Small intestine (tissue), 7 donors: ENCODE measurements around the gene DLX6. TPM values are rescaled to one million over a fixed set of nuclear protein-coding genes. Genes with fewer than 3 reads are reported as not detected.

Experiments
- DNase-seq, 2 donors: peaks; one replicate each; pipeline versions ENCODE4 v3.0.0 to v3.0.0-alpha.2; 2013
- FAIRE-seq: peaks from 2 replicates; lab custom pipeline; 2012; peaks lifted over from hg19 to GRCh38; lab: Jason Lieb, UNC
- H3K27ac ChIP-seq, 3 donors: one replicate each; pipeline ENCODE4 v1.5.1; 2013; ENCODE audit warnings: low read length in 2 of 3, mild to moderate bottlenecking in 2 of 3, control low read depth in 1 of 3, inconsistent platforms in 1 of 3, low read depth in 1 of 3, moderate library complexity in 1 of 3
- H3K27me3 ChIP-seq, 3 donors: one replicate each; pipeline ENCODE4 v1.6.1; 2013; ENCODE audit warnings: low read length in 3 of 3, inconsistent platforms in 1 of 3; ENCODE audit not compliant: control insufficient read depth in 3 of 3, insufficient read depth in 3 of 3
- H3K36me3 ChIP-seq, 3 donors: one replicate each; pipeline ENCODE4 v1.6.1; 2013; ENCODE audit warnings: low read length in 3 of 3, inconsistent platforms in 1 of 3, low read depth in 1 of 3, mild to moderate bottlenecking in 1 of 3, moderate library complexity in 1 of 3; ENCODE audit not compliant: control insufficient read depth in 3 of 3, insufficient read depth in 2 of 3
- H3K4me1 ChIP-seq, 3 donors: one replicate each; pipeline ENCODE4 v1.6.1; 2013; ENCODE audit warnings: low read length in 2 of 3, inconsistent platforms in 1 of 3, low read depth in 1 of 3, mild to moderate bottlenecking in 1 of 3, moderate library complexity in 1 of 3; ENCODE audit not compliant: control insufficient read depth in 3 of 3, insufficient read depth in 2 of 3
- H3K4me3 ChIP-seq, 3 donors: one replicate each; pipeline ENCODE4 v1.5.1; 2013; ENCODE audit warnings: low read length in 3 of 3, control low read depth in 1 of 3, inconsistent platforms in 1 of 3, low read depth in 1 of 3, mild to moderate bottlenecking in 1 of 3, moderate library complexity in 1 of 3
- H3K9me3 ChIP-seq, 2 donors: one replicate each; pipeline ENCODE4 v1.6.1; 2013; ENCODE audit warnings: low read depth in 1 of 2, low read length in 1 of 2; ENCODE audit not compliant: control insufficient read depth in 2 of 2, insufficient read depth in 1 of 2
- WGBS, 3 donors: extraction: QIAGEN DNeasy Blood & Tissue Kit; methylation state at CpG; one replicate each; pipeline ENCODE4 v1.1.7; 2013; 5-methylcytosine and 5-hydroxymethylcytosine counted together
- polyA plus RNA-seq, 4 donors: library from polyadenylated mRNA; stranded (reverse) in 3 of 4; unstranded in 1 of 4; fragments of 200-250 nt in 3 of 4; fragments of 120-200 nt in 1 of 4; gene quantifications; one replicate each; pipeline versions ENCODE4 v1.2.1 to v1.2.3, GENCODE V29; 2013
- donor health status: healthy with polysubstance abuse.
- donor health status: control.
- donor health status: control.
- donor health status: Bipolar disorder and iron deficiency.
- donor health status: healthy.

The DLX6 gene
- polyA plus RNA-seq, 4 donors: 0.06 TPM; not detected in 3

DNA sequence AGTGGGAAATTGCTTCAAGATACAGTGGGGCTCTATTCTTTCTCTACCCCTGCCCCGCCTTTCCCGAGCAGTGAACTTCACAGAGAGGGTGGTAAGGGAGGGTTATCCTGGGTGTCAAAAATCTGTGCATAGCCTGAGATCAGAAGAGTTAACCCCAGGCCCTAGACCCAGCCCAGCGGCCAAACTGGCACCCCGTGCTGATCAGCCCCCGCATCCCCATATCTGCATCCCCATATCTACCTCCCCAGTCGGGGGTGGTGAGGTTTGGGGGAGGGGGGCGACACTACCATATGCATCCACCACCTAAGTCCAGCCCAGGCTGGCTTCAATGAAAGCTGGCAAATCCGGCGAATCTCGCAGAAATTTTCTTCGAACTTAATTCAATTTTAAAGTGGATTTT lies 7.0 kb upstream of the DLX6 start:
- Histone ChIP-seq H3K27me3 (peaks cover 0 to 95% (median 70%) of the 10 kb centered on the region in 3 donors), H3K27ac (no peak overlapping the region), H3K4me1 (no peaks in the 10 kb centered on the region), H3K9me3 (peaks cover 2 to 9% of the 10 kb centered on the region in 2 donors), H3K4me3 (no peak overlapping the region), H3K36me3 (no peaks in the 10 kb centered on the region)
- FAIRE-seq (no peak), DNase-seq (no peak)
- WGBS, 3 donors: 4 to 18% (median 6%) methylated on average over 11 of the region's 11 CpGs

- 5 to 10% (median 5%) methylated on average over 14 of the region's 14 CpGs for WGBS, 3 donors
- no peak overlapping the region for H3K27ac ChIP-seq
- H3K36me3 ChIP-seq: no peaks in the 10 kb centered on the region
- H3K4me3 ChIP-seq: no peak overlapping the region
- FAIRE-seq (no peak), DNase-seq (no peak)
- H3K27me3 ChIP-seq: peaks cover 0 to 95% (median 69%) of the 10 kb centered on the region in 3 donors
- no peaks in the 10 kb centered on the region for H3K4me1 ChIP-seq
- H3K9me3 ChIP-seq: peaks cover 2 to 5% of the 10 kb centered on the region in 2 donors
Measured at GRCh38 chr7:96998744-96999143, 6.6 kb upstream of the DLX6 start.

- FAIRE-seq: no peak
Measured at GRCh38 chr7:97001221-97001620, 4.1 kb upstream of the DLX6 start.

GRCh38 chr7:97001656-97002554 lies 3.4 kb upstream of the DLX6 start:
- Histone ChIP-seq H3K27ac (no peak overlapping the region), H3K4me1 (peaks cover 0 to 6% (median 0%) of the 10 kb centered on the region in 3 donors), H3K4me3 (no peak overlapping the region), H3K27me3 (peaks cover 9 to 94% (median 65%) of the 10 kb centered on the region in 3 donors), H3K9me3 (peaks cover 2 to 5% of the 10 kb centered on the region in 2 donors), H3K36me3 (no peaks in the 10 kb centered on the region)
- DNase-seq: no peak
- WGBS, 3 donors: 22 to 43% (median 39%) methylated on average over 39 of the region's 39 CpGs
- FAIRE-seq: no peak

More at GRCh38 chr7:97001221-97001620, 4.1 kb upstream of the DLX6 start:
- peaks cover 3 to 95% (median 67%) of the 10 kb centered on the region in 3 donors for H3K27me3 ChIP-seq
- no peaks in the 10 kb centered on the region for H3K36me3 ChIP-seq
- WGBS, 3 donors: 5 to 8% (median 7%) methylated on average over 3 of the region's 3 CpGs
- H3K27ac ChIP-seq: no peak overlapping the region
- peaks cover 0 to 4% (median 0%) of the 10 kb centered on the region in 3 donors for H3K4me1 ChIP-seq
- H3K9me3 ChIP-seq: peaks cover 2 to 5% of the 10 kb centered on the region in 2 donors
- H3K4me3 ChIP-seq: no peak overlapping the region
- DNase-seq: no peak

DNA sequence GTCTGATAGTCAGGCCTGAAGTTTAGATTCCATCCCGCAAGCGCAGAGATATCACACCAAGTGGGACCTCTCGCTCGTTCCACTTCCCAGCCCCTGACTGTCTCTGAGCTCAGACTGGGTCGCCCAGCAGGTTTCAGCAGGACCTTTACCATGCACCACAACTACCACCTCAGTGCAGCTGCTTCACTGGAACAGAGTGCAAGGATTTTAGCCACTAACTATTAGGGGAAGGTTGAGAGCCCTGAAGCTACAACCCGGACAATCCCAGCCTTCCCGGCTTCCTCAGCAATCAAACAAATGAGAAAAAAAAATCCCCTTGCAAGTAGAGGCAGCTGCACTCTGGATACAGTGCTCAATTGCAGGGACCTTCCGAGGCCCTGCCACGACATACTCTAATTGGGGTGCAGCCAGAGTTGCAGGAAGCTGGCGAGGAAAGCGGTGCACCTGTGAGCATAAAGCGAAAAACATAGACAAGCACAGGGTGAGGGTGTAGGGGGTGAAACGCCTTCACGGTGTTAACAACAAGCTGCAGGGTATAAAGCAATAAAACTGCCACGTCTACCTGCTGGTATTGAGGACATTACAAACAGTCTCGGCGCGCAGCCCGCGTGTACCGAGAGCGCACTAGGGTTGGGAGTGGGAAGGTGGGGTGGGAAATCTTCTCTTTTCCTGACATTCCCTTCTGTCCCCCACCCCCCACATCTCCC lies 2.6 kb upstream of the DLX6 start:
- DNase-seq (no peak), FAIRE-seq (no peak)
- Histone ChIP-seq H3K27me3 (peaks cover 9 to 94% (median 64%) of the 10 kb centered on the region in 3 donors), H3K4me3 (no peak overlapping the region), H3K4me1 (peaks cover 0 to 6% (median 0%) of the 10 kb centered on the region in 3 donors), H3K36me3 (no peaks in the 10 kb centered on the region), H3K9me3 (peaks cover 2 to 5% of the 10 kb centered on the region in 2 donors), H3K27ac (no peak overlapping the region)
- 6 to 13% (median 12%) methylated on average over 22 of the region's 22 CpGs for WGBS, 3 donors

DNA sequence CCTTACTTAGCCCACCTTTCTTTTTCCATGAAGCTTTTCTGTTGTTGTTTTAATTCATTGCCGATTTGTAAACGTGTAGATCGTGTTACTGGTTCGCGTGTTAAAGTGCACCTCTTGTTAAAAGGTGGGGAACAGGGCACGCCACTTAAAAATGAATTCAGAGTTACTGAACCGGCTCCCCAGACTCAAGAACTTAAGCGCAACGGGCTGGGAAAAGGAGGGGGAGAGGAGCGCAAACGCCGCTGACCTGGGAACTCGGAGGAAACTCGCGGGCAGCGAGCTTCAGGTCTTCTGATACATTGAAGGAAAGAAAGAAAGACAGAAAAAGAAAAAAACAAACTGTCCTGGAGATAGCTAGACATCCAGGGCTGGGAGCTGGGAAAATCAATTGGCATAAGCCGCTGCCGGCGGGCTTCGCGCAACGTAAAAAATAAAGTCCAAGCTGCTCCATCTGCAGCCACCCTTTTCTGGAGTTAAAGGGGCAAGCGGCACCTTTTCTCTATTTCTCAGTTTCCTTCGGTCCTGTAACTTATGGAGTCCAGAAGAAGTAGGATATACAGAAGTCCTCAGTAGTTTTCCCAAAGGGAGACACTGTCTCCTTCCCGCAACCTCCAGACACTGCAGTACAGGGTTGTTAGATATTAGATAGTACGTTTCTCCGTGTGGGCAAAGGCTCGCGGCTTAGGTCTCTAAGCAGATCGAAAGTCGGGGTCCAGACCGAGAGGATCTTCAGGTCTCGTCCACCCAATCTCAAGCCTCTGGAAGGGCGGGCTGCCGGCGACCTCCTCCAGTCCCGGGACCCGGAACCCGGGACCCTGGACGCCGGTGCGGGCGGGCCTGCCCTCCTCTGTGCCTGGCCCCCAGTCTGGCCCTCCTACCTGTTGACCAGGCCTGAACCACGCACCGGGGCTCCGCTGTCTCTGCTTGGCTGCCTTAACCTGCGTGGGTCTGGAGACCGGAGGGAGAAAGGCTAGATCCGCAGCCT lies 1.8 kb upstream of the DLX6 start:
- no peak overlapping the region for H3K27ac ChIP-seq
- FAIRE-seq: no peak
- peaks cover 2 to 5% of the 10 kb centered on the region in 2 donors for H3K9me3 ChIP-seq
- WGBS, 3 donors: 7 to 10% (median 9%) methylated on average over 49 of the region's 49 CpGs
- no peaks in the 10 kb centered on the region for H3K36me3 ChIP-seq
- peaks cover 9 to 94% (median 58%) of the 10 kb centered on the region in 3 donors for H3K27me3 ChIP-seq
- no peak overlapping the region for H3K4me3 ChIP-seq
- no peak for DNase-seq
- H3K4me1 ChIP-seq: peaks cover 0 to 6% (median 0%) of the 10 kb centered on the region in 3 donors

DNA sequence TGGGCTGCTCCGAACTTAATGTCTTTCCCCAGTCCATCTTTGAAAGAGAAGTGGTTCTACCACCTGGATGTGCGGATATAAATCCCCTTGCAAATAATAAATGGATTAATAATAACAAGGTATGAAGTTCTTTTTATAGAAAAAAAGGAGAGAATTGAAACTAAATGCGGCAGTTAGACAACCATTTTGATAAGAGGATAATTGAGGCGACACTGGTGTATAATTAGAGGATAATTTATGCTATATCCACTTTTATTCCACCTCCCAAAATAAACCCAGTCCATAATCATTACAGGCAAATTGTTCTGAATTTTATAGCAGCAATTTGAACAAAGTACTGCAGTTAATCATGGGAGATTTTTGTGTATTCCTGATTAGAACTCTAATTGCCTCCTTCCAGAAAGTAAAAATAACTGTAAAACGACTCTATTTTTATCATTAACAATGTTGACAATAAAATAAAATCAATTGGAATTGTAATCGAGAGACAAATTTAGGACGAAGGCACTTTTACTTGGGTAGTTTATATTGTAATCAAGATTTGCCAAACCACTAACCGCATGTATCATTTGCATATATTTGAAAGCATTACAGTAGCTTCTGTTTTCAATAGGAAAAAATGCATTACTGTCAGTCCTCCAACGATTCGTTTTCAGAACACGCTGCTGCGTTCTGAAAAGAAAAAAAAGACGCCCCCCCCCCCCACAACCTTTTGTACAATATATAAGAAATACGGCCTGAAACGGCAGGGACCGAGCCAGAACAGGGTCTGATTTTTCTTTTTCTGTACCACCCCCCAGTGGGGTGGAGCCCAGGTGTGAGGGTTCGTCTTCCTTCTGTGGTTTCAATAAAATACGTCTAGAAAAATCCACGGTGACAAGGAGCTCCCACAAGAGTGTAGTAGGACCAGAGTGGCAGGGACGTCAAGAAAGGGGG lies 838 bp upstream of the DLX6 start:
- peaks cover 9 to 92% (median 53%) of the 10 kb centered on the region in 3 donors for H3K27me3 ChIP-seq
- peaks cover 2 to 5% of the 10 kb centered on the region in 2 donors for H3K9me3 ChIP-seq
- no peak overlapping the region for H3K27ac ChIP-seq
- FAIRE-seq (no peak), DNase-seq (no peak)
- no peak overlapping the region for H3K4me3 ChIP-seq
- WGBS, 3 donors: 7% methylated on average over 20 of the region's 20 CpGs
- no peaks in the 10 kb centered on the region for H3K36me3 ChIP-seq
- H3K4me1 ChIP-seq: peaks cover 0 to 6% (median 0%) of the 10 kb centered on the region in 3 donors
